ENCODE data around the gene YY1.

DNA sequence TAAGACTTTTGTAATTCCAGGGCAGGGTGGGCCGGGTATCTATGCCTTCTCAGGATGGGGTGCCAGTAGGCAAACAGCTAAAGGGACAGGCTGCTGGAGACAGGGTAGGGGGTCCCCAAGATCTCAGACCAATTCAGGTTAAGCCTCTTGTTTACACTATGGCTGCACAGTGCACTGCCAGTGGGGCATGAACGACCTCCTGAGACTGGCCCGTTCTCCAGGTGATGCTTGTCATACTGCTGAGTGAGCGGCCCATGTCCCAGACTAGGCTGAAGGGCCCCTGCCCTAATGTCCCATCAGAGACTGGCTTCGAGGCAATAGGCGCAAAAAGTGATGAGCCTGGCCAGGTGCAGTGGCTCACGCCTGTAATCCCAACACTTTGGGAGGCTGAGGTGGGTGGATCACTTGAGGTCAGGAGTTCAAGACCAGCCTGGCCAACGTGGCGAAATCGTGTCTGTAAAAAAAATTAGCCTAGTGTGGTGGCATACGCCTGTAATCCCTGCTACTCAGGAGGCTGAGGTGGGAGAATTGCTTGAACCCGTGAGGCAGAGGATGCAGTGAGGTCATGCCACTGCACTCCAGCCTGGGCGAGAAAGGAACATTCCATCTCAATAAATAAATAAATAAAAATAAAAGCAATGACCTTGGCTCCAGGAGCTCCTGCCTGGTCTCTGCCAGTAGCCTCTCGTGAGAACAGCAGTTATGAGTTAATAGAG lies 54.7 kb downstream of the YY1 start:
- TF ChIP-seq, protein P1, sequence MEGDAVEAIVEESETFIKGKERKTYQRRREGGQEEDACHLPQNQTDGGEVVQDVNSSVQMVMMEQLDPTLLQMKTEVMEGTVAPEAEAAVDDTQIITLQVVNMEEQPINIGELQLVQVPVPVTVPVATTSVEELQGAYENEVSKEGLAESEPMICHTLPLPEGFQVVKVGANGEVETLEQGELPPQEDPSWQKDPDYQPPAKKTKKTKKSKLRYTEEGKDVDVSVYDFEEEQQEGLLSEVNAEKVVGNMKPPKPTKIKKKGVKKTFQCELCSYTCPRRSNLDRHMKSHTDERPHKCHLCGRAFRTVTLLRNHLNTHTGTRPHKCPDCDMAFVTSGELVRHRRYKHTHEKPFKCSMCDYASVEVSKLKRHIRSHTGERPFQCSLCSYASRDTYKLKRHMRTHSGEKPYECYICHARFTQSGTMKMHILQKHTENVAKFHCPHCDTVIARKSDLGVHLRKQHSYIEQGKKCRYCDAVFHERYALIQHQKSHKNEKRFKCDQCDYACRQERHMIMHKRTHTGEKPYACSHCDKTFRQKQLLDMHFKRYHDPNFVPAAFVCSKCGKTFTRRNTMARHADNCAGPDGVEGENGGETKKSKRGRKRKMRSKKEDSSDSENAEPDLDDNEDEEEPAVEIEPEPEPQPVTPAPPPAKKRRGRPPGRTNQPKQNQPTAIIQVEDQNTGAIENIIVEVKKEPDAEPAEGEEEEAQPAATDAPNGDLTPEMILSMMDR (IDR thresholded peaks at IDR 0.05; ENCODE audit: low read length): no peak
- TF ChIP-seq EZH2 (IDR thresholded peaks at IDR 0.05; ENCODE audit: borderline replicate concordance, low read length): no peak
